Keratinocyte (primary cell): ENCODE measurements around the gene PDCD6IP. TPM values are rescaled to one million over a fixed set of nuclear protein-coding genes. Genes with fewer than 3 reads are reported as not detected.

Experiments used
- DNase-seq: peaks from one replicate; pipeline ENCODE4 v3.0.0-alpha.2; 2011; ENCODE audit warnings: low read depth, missing footprints, low spot score
- FAIRE-seq: peaks from 2 replicates; lab custom pipeline; 2011; peaks lifted over from hg19 to GRCh38; lab: Jason Lieb, UNC
- H2AFZ ChIP-seq: 2 replicates; pipeline ENCODE4 v1.6.0; 2012; ENCODE audit warnings: low read length, control low read depth, inconsistent platforms; ENCODE audit not compliant: control insufficient read depth
- H3K27ac ChIP-seq: 2 replicates; pipeline ENCODE4 v1.5.1; 2011; ENCODE audit warnings: low read length; ENCODE audit not compliant: control insufficient read depth, insufficient read depth
- H3K27me3 ChIP-seq: 3 replicates; pipeline ENCODE4 v1.6.0; 2011; ENCODE audit warnings: low read length; ENCODE audit not compliant: control insufficient read depth, insufficient read depth; ENCODE audit errors: extremely low read depth
- H3K36me3 ChIP-seq, 2 experiments: 2 replicates in 1 of 2; 3 replicates in 1 of 2; pipeline ENCODE4 v1.5.1; 2011; ENCODE audit warnings: low read length in 2 of 2, mild to moderate bottlenecking in 1 of 2; ENCODE audit not compliant: control insufficient read depth in 2 of 2, insufficient read depth in 2 of 2; ENCODE audit errors: extremely low read depth in 1 of 2
- H3K4me1 ChIP-seq: 3 replicates; pipeline ENCODE4 v1.5.1; 2011; ENCODE audit warnings: low read length; ENCODE audit not compliant: control insufficient read depth, insufficient read depth; ENCODE audit errors: extremely low read depth
- H3K4me2 ChIP-seq: 3 replicates; pipeline ENCODE4 v1.6.0; 2011; ENCODE audit warnings: low read depth, low read length; ENCODE audit not compliant: control insufficient read depth, insufficient read depth; ENCODE audit errors: extremely low read depth
- H3K4me3 ChIP-seq, 3 experiments: fragments of 200-600 bp in 1 of 3; sonication (generic) in 1 of 3; 2 replicates in 2 of 3; 3 replicates in 1 of 3; pipeline ENCODE4 v1.5.1; 2011 to 2016; ENCODE audit warnings: low read length in 3 of 3, mild to moderate bottlenecking in 3 of 3, control low read depth in 2 of 3, inconsistent platforms in 1 of 3, low read depth in 1 of 3, mixed read lengths in 1 of 3, mixed run types in 1 of 3, moderate library complexity in 1 of 3; ENCODE audit not compliant: control insufficient read depth in 2 of 3, insufficient read depth in 2 of 3; ENCODE audit errors: extremely low read depth in 1 of 3
- H3K79me2 ChIP-seq: 2 replicates; pipeline ENCODE4 v1.6.0; 2012; ENCODE audit warnings: low read length; ENCODE audit not compliant: control insufficient read depth, insufficient read depth
- H3K9ac ChIP-seq: 3 replicates; pipeline ENCODE4 v1.6.0; 2011; ENCODE audit warnings: low read length; ENCODE audit not compliant: control insufficient read depth, insufficient read depth; ENCODE audit errors: extremely low read depth
- H3K9me1 ChIP-seq: 3 replicates; pipeline ENCODE4 v1.6.0; 2011; ENCODE audit warnings: low read length; ENCODE audit not compliant: control insufficient read depth, insufficient read depth; ENCODE audit errors: extremely low read depth
- H3K9me3 ChIP-seq: 2 replicates; pipeline ENCODE4 v1.5.1; 2012; ENCODE audit warnings: low read depth, low read length; ENCODE audit not compliant: control insufficient read depth
- H4K20me1 ChIP-seq: 3 replicates; pipeline ENCODE4 v1.6.0; 2011; ENCODE audit warnings: low read length; ENCODE audit not compliant: control insufficient read depth, insufficient read depth; ENCODE audit errors: extremely low read depth
- CTCF ChIP-seq, 3 experiments: IDR thresholded peaks in 1 of 3; conservative IDR thresholded peaks in 1 of 3; optimal IDR thresholded peaks in 1 of 3; 2 replicates in 2 of 3; 3 replicates in 1 of 3; pipeline versions ENCODE3 to v1.5.1; 2011; ENCODE audit warnings: low read length in 3 of 3, mild to moderate bottlenecking in 3 of 3, moderate library complexity in 2 of 3, control low read depth in 1 of 3, inconsistent platforms in 1 of 3; ENCODE audit not compliant: insufficient read depth in 2 of 3; ENCODE audit errors: extremely low read depth in 1 of 3
- EZH2 ChIP-seq: IDR thresholded peaks from one replicate; pipeline ENCODE4 v1.6.1; 2012; ENCODE audit warnings: inconsistent platforms, mild to moderate bottlenecking, low read length, moderate library complexity
- dilution Hi-C: fragments of 300-500 bp; cut with MboI; formaldehyde crosslinking; loops from one replicate; pipeline ENCODE4 v1.7.0; 2020; ENCODE audit warnings: low sequenced_read_pairs; ENCODE audit not compliant: extremely low pct_ligation_motif_present
- polyA plus RNA-seq, 5 experiments: library from polyadenylated mRNA; depleted of rRNA in 3 of 5; stranded (reverse) in 3 of 5; stranded (forward) in 1 of 5; unstranded in 1 of 5; fragments of >200 nt; gene quantifications; 1 replicate in 1 of 5; 2 replicates in 3 of 5; 3 replicates in 1 of 5; pipeline versions ENCODE4 v1.2.1 to v1.2.3, GENCODE V29; 2011 to 2012; ENCODE audit warnings: missing spikeins in 2 of 5, low read depth in 1 of 5, low replicate concordance in 1 of 5

PDCD6IP gene
- polyA plus RNA-seq, 1 donor (not counting 4 experiments of a cell fraction or from before 2014, with no cell fraction given): 183 TPM

DNA sequence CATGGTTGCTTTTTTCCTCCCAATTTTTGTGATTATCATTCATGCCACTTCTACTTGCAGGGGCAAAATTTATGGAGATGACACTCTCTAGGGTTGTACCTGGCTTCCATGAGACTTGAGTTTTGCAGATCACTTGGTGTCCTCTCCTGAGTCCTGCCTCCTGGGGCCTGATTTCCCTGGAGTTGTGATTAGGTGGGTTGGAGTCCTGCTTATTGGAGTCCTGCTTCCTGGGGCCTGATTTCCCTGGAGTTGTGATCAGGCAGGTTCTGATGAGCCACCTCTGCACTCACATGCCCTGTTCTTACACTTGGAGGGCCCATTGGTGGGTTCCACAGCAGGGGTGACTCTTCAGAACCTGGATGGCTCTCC, 102.0 kb downstream of the PDCD6IP start:
- Histone ChIP-seq H3K4me3 (no peak overlapping the region), H3K9ac (no peak overlapping the region), H3K4me1 (peaks cover 11% of the 10 kb centered on the region), H2AFZ (no peak overlapping the region), H3K9me1 (no peaks in the 10 kb centered on the region), H3K79me2 (no peaks in the 10 kb centered on the region), H3K27ac (no peak overlapping the region), H4K20me1 (no peaks in the 10 kb centered on the region), H3K4me2 (no peak overlapping the region), H3K36me3 (no peaks in the 10 kb centered on the region), H3K9me3 (no peaks in the 10 kb centered on the region), H3K27me3 (no peaks in the 10 kb centered on the region)
- DNase-seq (no peak), FAIRE-seq (no peak)
- no peak for TF ChIP-seq EZH2
- dilution Hi-C loops: no loop called here

DNA sequence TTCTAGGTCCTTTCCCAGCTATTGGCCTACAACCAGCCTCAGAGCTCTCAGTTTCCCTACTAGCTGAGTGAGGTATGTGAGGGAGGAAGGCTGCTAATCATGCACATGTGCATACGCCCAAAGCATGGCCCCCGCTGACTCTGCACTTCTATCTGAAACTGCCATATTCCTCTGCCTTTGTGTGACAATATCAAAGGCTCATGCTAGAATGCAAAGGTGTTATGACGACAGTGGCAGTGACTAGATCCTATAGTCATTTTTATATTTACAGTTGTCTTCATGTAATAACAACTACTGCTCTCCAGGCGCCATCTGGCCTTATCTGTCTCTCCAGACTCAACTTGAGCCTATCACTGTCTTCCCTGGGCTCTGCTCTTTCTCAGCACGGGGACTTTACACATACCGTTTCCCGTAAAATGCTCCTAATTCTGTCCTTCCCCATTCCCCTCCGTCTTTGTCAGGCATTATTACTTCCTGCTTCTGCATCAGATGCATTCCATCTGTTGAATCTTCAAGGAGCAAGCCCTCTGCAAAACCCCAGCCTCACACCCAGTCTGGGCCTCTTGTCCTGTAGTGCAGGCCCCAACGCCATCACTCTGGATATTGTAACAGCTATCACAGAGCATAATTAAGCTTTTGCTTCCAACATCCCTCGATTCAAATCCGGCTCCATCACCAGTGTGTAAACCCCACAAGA, 102.5 kb downstream of the PDCD6IP start:
- Histone ChIP-seq H3K9me1 (no peaks in the 10 kb centered on the region), H3K9me3 (no peaks in the 10 kb centered on the region), H3K4me1 (peaks cover 11% of the 10 kb centered on the region), H2AFZ (no peak overlapping the region), H3K9ac (no peak overlapping the region), H3K27me3 (no peaks in the 10 kb centered on the region), H3K79me2 (no peaks in the 10 kb centered on the region), H3K36me3 (no peaks in the 10 kb centered on the region), H4K20me1 (no peaks in the 10 kb centered on the region), H3K4me3 (no peak overlapping the region), H3K27ac (no peak overlapping the region), H3K4me2 (no peak overlapping the region)
- FAIRE-seq: no peak
- DNase-seq: no peak
- no peak for TF ChIP-seq EZH2
- TF ChIP-seq CTCF (optimal IDR thresholded peaks at IDR 0.05 in 1 of 3, IDR thresholded peaks at IDR 0.05 in 1 of 3, conservative IDR thresholded peaks at IDR 0.05 in 1 of 3; ENCODE audit: extremely low read depth in 1 of 3, insufficient read depth in 2 of 3, low read length in 3 of 3): no peak
- dilution Hi-C loops: no loop called here
